SK-N-SH (cell line): ENCODE results near the gene HMGCL.

Source experiments
- EP300 ChIP-seq, 2 experiments: IDR thresholded peaks; 2 replicates each; pipeline versions ENCODE4 v1.4.0 to v1.6.1; 2012; ENCODE audit warnings: borderline replicate concordance in 1 of 2, low read depth in 1 of 2, low read length in 1 of 2
- GABPA ChIP-seq: IDR thresholded peaks from 2 replicates; pipeline ENCODE4 v1.4.0; 2012; ENCODE audit warnings: low read depth, mild to moderate bottlenecking
- GATA2 ChIP-seq: sonication (generic); formaldehyde crosslinking; IDR thresholded peaks from 2 replicates; pipeline ENCODE4 v1.5.0; 2020; ENCODE audit warnings: mild to moderate bottlenecking, missing genetic modification reagents
- JUND ChIP-seq: IDR thresholded peaks from 2 replicates; pipeline ENCODE4 v1.4.0; 2012
- NRF1 ChIP-seq: IDR thresholded peaks from 2 replicates; pipeline ENCODE4 v1.6.1; 2012; ENCODE audit warnings: low read depth, mild to moderate bottlenecking, low read length
- POLR2AphosphoS5 ChIP-seq: IDR thresholded peaks from 2 replicates; pipeline ENCODE4 v1.6.1; 2012; ENCODE audit warnings: low read depth, low read length
- TF ChIP-seq, protein P1 (sequence below): fragments of 200-600 bp; sonication (generic); IDR thresholded peaks from 2 replicates; pipeline ENCODE4 v1.6.1; 2017; ENCODE audit warnings: antibody characterized with exemption, mild to moderate bottlenecking, moderate library complexity

DNA sequence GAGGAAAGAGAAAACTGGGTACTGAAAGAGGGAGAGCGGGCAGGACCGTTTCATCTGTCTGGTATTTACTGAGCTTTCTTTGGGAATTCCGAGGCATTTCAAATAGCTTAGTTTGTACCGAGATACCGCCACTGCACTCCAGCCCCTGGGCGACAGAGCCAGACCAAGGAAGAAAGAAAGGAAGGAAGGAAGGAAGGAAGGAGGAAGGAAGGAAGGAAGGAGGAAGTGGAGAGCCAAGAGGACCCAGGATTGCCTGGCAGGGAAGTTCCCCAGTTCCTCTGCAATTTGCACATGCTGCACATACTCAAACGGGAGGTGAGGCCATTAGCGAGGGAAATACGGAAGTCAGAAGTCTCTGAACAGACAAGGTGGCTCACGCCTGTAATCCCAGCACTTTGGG, 43.8 kb upstream of the HMGCL start:
- TF ChIP-seq, protein P1, sequence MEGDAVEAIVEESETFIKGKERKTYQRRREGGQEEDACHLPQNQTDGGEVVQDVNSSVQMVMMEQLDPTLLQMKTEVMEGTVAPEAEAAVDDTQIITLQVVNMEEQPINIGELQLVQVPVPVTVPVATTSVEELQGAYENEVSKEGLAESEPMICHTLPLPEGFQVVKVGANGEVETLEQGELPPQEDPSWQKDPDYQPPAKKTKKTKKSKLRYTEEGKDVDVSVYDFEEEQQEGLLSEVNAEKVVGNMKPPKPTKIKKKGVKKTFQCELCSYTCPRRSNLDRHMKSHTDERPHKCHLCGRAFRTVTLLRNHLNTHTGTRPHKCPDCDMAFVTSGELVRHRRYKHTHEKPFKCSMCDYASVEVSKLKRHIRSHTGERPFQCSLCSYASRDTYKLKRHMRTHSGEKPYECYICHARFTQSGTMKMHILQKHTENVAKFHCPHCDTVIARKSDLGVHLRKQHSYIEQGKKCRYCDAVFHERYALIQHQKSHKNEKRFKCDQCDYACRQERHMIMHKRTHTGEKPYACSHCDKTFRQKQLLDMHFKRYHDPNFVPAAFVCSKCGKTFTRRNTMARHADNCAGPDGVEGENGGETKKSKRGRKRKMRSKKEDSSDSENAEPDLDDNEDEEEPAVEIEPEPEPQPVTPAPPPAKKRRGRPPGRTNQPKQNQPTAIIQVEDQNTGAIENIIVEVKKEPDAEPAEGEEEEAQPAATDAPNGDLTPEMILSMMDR, result no peak
- TF ChIP-seq EP300 (IDR thresholded peaks at IDR 0.05; ENCODE audit: borderline replicate concordance in 1 of 2, low read depth in 1 of 2, low read length in 1 of 2) (no peak), GATA2 (no peak), POLR2AphosphoS5 (no peak), JUND (no peak), GABPA (no peak), NRF1 (no peak)
